AG20443 (cell line): Measurements from ENCODE around the gene NCAPH2.

ENCODE experiments used
- DNase-seq: peaks from one replicate; pipeline ENCODE4 v3.0.0; 2012; ENCODE audit warnings: low spot score, mixed read lengths

NCAPH2 gene

GRCh38 chr22:50490531-50491308 is 17.3 kb upstream of the NCAPH2 start:
- DNase-seq = no peak

- DNase-seq = no peak
These were observed 10.9 kb upstream of the NCAPH2 start for GRCh38 chr22:50497093-50497492.

GRCh38 chr22:50498322-50498890 is 9.6 kb upstream of the NCAPH2 start:
- peak; percentile 74 for DNase-seq

GRCh38 chr22:50500452-50500851 is 7.6 kb upstream of the NCAPH2 start:
- no peak for DNase-seq

- DNase-seq = no peak
These were observed 5.9 kb upstream of the NCAPH2 start for GRCh38 chr22:50502096-50502495.

- no peak for DNase-seq
These were observed 5.2 kb upstream of the NCAPH2 start for GRCh38 chr22:50502628-50503474.

GRCh38 chr22:50503475-50504145 is 4.4 kb upstream of the NCAPH2 start:
- no peak for DNase-seq

GRCh38 chr22:50504369-50505211 is 3.4 kb upstream of the NCAPH2 start:
- DNase-seq = no peak

- no peak for DNase-seq
These were observed 2.7 kb upstream of the NCAPH2 start for GRCh38 chr22:50505276-50505775.

GRCh38 chr22:50505776-50506610 is 2.0 kb upstream of the NCAPH2 start:
- DNase-seq = no peak

- DNase-seq = peak; percentile 31
These were observed 1.2 kb upstream of the NCAPH2 start for GRCh38 chr22:50506611-50507420.

GRCh38 chr22:50507421-50507990 is 518 bp upstream of the NCAPH2 start, which contains the start of gene LMF2:
TSS of gene LMF2 (minus strand) at chr22:50507702. CDS start at chr22:50507675, 27 bp downstream.
- peak; percentile 97 for DNase-seq

- no peak for DNase-seq
These were observed 873 bp downstream of the NCAPH2 start for GRCh38 chr22:50508897-50509296.

- DNase-seq = no peak
These were observed 5.2 kb downstream of the NCAPH2 start for GRCh38 chr22:50513175-50513574.

- DNase-seq = no peak
These were observed 8.0 kb downstream of the NCAPH2 start for GRCh38 chr22:50516068-50516467.

GRCh38 chr22:50516891-50517290 is 8.9 kb downstream of the NCAPH2 start:
- no peak for DNase-seq

GRCh38 chr22:50517495-50518260 is 9.7 kb downstream of the NCAPH2 start:
- DNase-seq = no peak

- no peak for DNase-seq
These were observed 10.6 kb downstream of the NCAPH2 start for GRCh38 chr22:50518606-50519005.
